Colonic mucosa (tissue), 4 donors: ENCODE measurements around the gene ABLIM3. TPM values are rescaled to one million over a fixed set of nuclear protein-coding genes. Genes with fewer than 3 reads are reported as not detected.

Source experiments
- DNase-seq: peaks from one replicate; pipeline ENCODE4 v3.0.0-alpha.2; 2020
- H3K27ac ChIP-seq: fragments of 200-600 bp; one replicate; pipeline ENCODE4 v1.8.0; 2021
- H3K27me3 ChIP-seq: fragments of 200-600 bp; one replicate; pipeline ENCODE4 v1.8.0; 2021
- H3K36me3 ChIP-seq: fragments of 200-600 bp; one replicate; pipeline ENCODE4 v1.8.0; 2021
- H3K4me1 ChIP-seq: fragments of 200-600 bp; one replicate; pipeline ENCODE4 v1.8.0; 2021; ENCODE audit warnings: mild to moderate bottlenecking
- H3K4me3 ChIP-seq: fragments of 200-600 bp; one replicate; pipeline ENCODE4 v1.8.0; 2021
- H3K9ac ChIP-seq, 2 donors: one replicate each; pipeline ENCODE4 v1.7.0; 2013; ENCODE audit warnings: control low read depth in 2 of 2, low read depth in 2 of 2, low read length in 2 of 2
- H3K9me3 ChIP-seq: fragments of 200-600 bp; one replicate; pipeline ENCODE4 v1.8.0; 2021
- CTCF ChIP-seq: fragments of 200-600 bp; IDR thresholded peaks from one replicate; pipeline ENCODE4 v1.8.0; 2022; ENCODE audit warnings: antibody characterized with exemption, mild to moderate bottlenecking
- intact Hi-C: fragments of 100-400 bp; cut with DNase I; formaldehyde crosslinking; loops from one replicate; pipeline ENCODE4 v1.14.1; 2022
- total RNA-seq, 2 donors: library from RNA; stranded (reverse); fragmentation: NEBNext Ultra II Directional in 1 of 2; extraction: Animal tissue kit (Norgen Biotek cat#: 25700) in 1 of 2; gene quantifications; one replicate each; pipeline ENCODE4 v1.2.1, GENCODE V29; 2021
- donor health status: healthy.
- donor health status: DM: no; HTN: no; CAD: no.
- donor health status: DM: no; HTN: no; CAD: no.

ABLIM3 gene
- total RNA-seq, 2 donors from 2014 or later: 2.3 to 4.1 TPM

- no peak overlapping the region for H3K4me3 ChIP-seq
- no peak overlapping the region for H3K9ac ChIP-seq
- no peak for DNase-seq
- no peak for TF ChIP-seq CTCF
- H3K27me3 ChIP-seq: no peaks in the 10 kb centered on the region
- no peaks in the 10 kb centered on the region for H3K36me3 ChIP-seq
- H3K4me1 ChIP-seq: no peaks in the 10 kb centered on the region
- H3K9me3 ChIP-seq: no peaks in the 10 kb centered on the region
- H3K27ac ChIP-seq: no peak overlapping the region
- intact Hi-C loops: no loop called here
Measured at GRCh38 chr5:149220750-149221149, 79.5 kb downstream of the ABLIM3 start.

DNA sequence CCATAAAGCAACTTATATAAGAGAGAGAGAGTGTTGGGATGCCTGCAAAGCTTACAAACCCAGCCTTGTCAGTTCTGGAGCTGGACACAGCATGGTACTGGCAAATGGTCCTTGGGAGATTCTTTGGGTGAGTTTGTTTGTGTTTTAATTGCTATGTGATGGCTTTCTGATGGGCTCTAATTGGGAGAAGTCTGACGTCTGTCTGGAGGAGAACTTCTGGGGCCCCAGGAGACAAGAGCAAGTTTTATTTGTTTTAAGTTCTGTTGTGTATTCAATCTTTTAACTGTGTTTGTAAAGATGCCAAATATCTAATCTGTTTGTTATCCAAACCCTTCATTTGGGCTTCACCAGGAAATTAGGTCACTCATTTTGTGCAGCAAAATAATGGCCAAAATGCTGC, 80.0 kb downstream of the ABLIM3 start:
- DNase-seq: no peak
- intact Hi-C loops: no loop called here
- Histone ChIP-seq H3K9ac (no peak overlapping the region), H3K4me1 (no peaks in the 10 kb centered on the region), H3K9me3 (no peaks in the 10 kb centered on the region), H3K27me3 (no peaks in the 10 kb centered on the region), H3K27ac (no peak overlapping the region), H3K36me3 (no peaks in the 10 kb centered on the region), H3K4me3 (no peak overlapping the region)
- no peak for TF ChIP-seq CTCF

DNA sequence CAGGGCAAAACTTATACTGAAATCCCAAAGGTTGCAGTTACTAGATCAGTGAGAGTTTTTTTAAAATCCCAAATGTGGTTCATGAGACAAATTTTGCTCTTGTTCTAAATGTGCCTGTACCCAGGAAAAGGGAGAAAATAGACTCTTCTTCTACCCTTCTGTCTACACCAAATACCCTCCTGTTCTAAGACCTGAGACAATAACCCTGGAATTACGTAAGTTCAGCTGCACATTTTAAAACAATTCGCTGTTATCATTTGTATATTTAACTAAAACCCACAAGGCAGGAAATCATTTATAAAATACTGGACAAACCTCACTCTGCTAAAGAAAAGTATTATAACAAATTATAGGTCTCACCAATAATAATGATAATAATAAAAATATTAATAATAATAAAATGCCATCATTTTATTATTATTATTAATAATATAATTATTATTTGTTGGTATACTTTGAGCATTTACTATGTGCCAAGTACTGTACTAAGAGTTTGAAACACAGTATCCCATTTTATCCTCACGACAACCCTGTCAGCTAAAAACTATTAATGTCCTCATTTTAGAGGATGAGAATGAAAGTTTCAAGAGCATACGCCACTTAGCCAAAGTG, 80.5 kb downstream of the ABLIM3 start:
- Histone ChIP-seq H3K4me3 (no peak overlapping the region), H3K36me3 (no peaks in the 10 kb centered on the region), H3K27ac (no peak overlapping the region), H3K4me1 (no peaks in the 10 kb centered on the region), H3K27me3 (no peaks in the 10 kb centered on the region), H3K9ac (no peak overlapping the region), H3K9me3 (no peaks in the 10 kb centered on the region)
- intact Hi-C loops: no loop called here
- no peak for DNase-seq
- TF ChIP-seq CTCF: no peak

DNA sequence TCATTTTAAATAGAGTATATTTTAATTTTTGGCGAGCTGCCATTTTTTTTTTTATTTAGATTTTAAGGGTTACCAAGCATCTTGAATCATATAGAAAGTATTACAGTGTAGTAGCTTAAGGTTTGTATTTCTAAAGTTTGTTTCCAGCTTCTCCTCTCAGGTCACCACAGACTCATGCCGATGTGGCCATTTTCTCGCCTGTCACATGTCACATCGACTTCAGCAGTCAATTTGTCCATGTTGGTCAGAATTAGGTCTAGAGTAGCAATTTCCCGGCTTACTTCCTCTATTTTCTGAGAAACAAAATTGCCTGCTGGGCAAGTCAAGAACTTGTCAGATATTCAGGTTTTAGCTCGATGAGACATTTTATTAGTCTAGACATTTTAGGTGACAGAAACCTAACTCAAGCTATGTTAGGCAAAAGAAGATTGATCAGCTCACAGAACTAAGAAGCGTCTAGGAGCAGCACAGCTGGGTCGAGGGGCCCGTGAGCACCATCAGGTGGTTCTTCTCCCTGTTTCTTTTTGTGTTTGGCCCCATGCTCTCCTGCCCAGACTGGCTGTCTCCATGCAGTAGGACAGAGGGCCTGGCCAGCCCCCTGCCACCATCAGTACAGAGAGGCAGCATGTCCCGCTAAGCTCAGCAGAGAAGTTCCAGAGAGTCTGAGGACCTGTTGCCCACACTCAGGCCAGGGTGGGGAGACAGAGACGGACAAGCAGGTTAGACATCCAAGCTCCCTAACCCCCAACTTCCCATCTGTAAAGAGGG, 82.0 kb downstream of the ABLIM3 start:
- Histone ChIP-seq H3K4me1 (no peaks in the 10 kb centered on the region), H3K9ac (no peak overlapping the region), H3K36me3 (no peaks in the 10 kb centered on the region), H3K27ac (no peak overlapping the region), H3K27me3 (no peaks in the 10 kb centered on the region), H3K9me3 (no peaks in the 10 kb centered on the region), H3K4me3 (no peak overlapping the region)
- TF ChIP-seq CTCF: no peak
- intact Hi-C loops: no loop called here
- DNase-seq: no peak

- H3K36me3 ChIP-seq: no peaks in the 10 kb centered on the region
- H3K9ac ChIP-seq: no peak overlapping the region
- peaks cover 5% of the 10 kb centered on the region for H3K4me1 ChIP-seq
- no peaks in the 10 kb centered on the region for H3K27me3 ChIP-seq
- H3K27ac ChIP-seq: no peak overlapping the region
- no peak for TF ChIP-seq CTCF
- H3K9me3 ChIP-seq: no peaks in the 10 kb centered on the region
- intact Hi-C loops: no loop called here
- no peak for DNase-seq
- H3K4me3 ChIP-seq: no peak overlapping the region
Measured at GRCh38 chr5:149224282-149224681, 83.0 kb downstream of the ABLIM3 start.
